Fibroblast of skin of right quadriceps (primary cell): ENCODE results near the gene TOMM5.

Experiments
- DNase-seq: peaks from one replicate; pipeline ENCODE4 v3.0.0-alpha.2; 2013

The TOMM5 gene

DNA sequence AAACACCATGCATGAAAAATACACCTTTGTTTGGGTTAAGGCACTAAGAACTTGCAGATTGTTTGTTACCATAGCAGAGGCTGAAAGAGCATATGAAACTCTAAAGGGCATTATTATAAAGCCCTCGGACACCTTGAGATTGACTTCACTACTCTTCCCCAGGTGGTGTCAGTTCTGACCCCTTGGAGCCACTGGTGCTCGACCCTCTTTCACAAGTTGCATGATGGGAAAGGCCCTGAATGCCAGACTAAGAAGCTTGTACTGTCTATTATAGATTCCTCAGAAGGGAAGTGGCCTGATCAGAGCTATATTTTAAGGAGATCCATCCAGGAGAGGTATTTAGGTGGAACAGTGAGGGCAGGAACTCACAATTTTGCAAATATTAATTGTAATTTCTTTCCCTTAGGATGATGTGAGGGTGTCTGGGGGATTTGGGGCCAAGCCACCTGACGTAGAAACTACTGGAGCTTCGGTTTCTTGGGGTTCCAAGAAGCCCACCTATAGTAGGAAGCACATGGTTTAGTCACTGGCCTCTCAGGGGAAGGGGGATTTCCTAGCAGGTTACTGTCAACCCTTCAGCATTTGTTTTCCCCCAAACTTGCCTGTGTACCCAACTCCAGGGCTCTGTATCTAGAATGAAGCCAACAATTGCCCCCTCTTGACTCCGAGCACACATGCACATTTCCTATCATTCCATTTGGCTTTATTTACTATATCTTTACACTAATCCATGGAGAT, 32.4 kb downstream of the TOMM5 start:
- no peak for DNase-seq

DNA sequence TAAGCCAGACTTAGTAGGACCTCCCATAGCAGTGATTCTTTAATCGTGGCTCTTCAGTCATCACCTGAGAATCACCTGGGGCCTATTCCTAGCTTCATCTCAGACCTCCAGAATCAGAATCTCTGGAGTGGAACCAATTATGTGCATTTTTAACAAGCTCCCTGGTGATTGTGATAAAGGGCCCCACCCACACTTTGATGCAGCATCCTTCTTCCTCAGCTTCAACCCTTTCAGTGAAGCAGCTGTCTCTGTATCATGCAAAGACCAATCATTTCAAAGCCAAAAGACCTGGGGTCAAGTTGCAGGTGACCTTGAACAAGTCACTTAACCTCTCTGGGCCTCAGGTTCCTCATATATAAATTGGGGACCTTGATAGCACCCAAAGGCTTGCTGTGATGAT, 33.3 kb downstream of the TOMM5 start:
- no peak for DNase-seq

DNA sequence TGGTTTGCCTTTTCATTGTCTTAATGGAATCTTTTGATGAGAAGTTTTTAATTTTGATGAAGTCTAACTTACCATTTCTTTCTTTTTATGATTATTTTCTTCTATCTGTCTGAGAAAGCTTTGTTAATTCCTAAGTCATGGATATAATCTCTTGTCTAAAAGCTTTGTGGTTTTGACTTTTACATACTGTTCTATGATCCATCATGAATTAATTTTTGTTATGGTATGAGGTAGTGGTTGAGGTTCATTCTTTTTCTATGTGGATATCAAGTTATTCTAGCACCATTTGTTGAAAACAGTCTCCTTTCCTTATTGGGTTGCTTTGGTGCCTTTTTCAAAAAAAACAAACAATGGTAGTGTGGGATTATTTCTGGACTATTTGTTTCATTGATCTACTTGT, 36.6 kb downstream of the TOMM5 start:
- peak; percentile 38 for DNase-seq

DNA sequence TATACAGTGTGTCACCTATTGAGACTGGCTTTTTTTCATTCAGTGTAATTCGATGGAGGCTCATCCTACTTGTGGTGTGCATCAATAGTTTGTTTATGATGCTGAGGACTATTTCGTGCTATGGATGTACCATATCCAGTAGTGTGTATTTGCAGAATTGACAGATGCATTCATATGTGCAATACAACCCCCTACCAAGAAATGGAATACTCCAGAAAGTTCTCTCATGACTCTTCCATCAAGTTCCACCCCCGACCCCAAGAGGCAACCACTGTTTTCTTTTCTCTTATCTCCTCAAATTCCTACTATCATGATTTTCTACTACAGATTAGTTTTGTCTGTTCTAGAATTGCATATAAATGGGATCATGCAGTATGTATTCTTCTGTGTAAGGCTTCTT, 38.1 kb downstream of the TOMM5 start:
- no peak for DNase-seq

DNA sequence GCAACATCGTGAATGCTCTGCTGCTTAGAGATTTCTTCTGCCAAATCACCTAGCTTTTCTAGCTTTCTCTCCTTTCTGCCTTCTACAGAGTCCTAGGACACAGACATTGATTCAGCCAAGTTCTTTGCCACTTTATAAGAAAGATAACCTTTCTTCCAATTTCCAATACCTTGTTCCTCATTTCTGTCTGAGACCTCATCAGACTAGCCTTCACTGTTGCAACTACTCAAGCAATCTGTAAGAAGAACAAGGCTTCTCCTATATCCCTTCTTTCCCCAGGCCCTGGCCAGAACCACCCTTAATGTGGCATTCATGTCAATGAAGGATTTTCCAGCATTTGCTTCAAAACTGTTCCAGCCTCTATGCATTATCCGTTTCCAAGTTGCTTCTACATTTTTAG, 40.5 kb downstream of the TOMM5 start:
- DNase-seq, result no peak

DNA sequence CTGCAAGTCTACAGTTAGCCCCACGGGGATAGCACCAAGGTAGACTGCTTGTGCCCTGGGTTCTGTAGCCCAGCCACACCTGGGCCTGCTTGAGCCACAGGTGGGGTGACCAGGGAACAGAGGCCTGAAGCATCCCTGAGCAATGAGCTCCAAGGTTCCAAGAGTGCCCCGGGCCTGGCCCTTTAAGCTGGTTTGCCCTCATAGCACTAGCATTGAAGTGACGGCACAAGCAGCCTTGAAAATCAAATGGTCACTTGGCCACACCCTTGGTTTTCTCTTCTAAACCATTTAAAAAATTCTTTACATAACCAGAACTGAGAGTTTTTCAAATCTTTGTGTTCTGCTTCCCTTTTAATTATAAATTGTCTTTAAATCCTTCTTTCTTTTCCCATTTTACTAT, 40.9 kb downstream of the TOMM5 start:
- no peak for DNase-seq

DNA sequence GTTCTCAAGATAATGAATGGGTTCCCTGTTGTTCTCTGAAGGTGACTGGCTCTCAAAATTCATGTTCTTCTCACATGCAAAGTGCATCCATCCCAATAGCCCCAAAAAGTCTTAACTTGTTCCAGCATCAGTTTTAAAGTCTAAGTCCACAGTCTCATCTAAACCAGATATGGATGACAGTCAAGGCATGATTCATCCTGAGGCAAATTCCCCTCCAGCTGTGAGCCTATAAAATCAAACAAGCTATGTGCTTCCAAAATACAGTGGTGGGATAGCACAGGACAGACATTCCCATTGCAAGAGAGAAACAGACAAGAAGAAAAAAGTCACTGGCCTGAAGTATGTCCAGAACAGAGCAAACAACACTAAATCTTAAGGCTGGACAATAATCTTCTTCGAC, 41.6 kb downstream of the TOMM5 start:
- peak; percentile 50 for DNase-seq

DNA sequence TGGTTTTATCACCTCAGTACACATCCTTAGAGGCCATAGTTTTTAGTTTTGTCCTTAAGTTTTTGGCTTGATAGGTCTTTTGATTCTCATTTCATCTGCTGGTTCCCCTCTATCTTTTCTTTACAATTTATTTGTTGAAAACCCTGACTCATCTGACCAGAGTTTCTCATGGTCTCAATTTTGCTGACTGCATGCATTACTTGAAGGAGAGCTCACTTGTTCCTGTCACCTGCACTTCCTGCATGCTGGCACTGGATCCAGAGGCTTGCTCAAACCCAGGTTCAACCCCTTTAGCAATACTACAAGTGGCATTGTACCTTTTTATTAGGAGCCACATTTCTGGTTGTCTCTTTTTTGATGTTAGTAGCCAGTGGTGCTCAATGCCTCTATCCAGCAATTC, 42.9 kb downstream of the TOMM5 start:
- DNase-seq, result no peak

DNA sequence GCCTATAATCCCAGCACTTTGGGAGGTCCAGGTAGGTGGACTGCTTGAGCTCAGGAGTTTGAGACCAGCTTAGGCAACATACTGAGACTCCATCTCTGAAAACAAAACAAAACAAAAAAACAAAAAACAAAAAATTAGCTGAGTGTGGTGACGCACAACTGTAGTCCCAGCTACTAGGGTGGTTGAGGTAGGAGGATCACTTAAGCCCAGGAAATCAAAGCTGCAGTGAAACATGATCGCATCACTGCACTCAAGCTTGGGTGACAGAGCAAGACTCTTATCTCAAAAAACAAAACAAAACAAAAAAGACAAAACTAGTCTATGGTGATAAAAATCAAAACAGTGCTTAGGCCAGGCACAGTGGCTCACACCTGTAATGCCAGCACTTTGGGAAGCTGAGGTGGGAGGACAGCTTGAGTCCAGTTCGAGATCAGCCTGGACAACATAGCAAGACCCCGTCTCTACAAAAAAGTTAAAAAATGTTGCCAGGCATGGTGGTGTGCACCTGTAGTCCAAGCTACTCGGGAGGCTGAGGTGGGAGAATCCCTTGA, 45.0 kb downstream of the TOMM5 start:
- no peak for DNase-seq

DNA sequence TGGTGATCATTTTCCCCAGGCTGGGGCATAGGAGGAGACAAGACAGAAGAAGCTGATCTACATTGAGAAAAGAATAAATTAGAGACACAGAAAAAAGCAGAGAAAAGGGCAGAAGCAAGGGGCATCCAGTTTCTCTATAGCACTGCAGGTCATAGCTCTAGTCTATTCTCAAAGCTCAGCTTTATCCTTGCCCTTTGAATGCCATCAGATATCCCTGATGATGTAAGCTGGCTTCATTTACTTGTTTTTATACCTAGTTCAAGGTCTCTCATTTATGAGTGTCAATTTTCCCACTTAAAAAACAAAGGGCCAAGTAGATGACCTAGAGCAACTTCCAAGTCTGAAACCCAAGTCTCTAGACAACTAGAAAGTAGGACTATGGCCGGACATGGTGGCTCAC, 48.9 kb downstream of the TOMM5 start:
- DNase-seq, result no peak

DNA sequence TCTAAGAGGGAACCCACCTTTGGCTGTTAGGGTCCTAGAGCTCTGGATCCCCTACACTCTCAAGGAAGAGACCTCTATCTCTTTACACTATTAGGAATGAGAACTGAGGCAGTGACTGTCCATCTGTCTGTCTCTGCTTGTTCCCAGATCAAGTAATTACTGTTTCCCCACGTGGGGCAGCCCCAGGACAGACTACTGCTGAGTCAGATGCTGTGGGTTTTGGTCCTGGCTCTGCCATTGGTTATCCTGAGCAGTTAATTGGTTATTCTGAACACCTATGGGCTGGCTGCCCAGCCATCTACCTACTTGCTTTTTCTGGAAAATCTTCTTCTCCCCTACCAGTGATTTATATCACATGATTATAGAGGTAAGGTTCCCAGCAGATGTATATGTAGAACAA, 49.5 kb downstream of the TOMM5 start:
- no peak for DNase-seq

DNA sequence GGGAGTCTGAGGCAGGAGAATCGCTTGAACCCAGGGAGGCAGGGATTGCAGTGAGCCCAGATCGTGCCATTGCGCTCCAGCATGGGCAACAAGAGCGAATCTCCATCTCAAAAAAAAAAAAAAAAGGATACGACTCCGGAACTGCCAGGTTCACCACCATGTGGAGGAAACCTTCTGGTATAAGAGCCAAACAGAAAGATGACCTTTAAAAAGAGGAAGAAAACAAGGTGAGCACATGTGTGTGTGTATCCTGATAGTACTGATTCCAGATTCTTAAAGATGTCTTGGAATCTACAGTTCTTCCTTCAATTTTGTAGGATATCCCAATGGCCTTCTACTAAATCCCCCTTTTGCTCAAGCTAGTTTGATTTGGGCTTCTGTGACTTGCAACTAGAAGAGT, 49.9 kb downstream of the TOMM5 start:
- DNase-seq, result no peak

DNA sequence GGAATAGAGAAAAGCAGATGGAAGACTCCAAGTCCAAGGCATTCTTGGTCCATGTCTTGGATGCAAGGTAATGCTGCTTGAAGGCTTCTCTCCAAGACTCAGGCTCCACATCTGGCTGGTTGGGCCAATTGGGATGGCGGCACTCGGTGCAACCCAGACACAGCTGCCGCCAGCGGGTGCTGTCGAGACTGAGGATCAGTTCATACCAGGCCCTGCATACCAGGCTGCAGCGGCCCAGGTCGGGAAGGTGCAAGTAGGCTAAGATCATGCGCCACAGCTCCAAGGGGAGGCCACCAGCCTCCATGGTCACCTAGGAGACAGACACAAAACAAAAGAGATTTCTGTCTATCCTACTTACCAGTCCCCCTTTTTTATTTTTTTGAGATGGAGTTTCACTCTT, 50.9 kb downstream of the TOMM5 start:
- no peak for DNase-seq

DNA sequence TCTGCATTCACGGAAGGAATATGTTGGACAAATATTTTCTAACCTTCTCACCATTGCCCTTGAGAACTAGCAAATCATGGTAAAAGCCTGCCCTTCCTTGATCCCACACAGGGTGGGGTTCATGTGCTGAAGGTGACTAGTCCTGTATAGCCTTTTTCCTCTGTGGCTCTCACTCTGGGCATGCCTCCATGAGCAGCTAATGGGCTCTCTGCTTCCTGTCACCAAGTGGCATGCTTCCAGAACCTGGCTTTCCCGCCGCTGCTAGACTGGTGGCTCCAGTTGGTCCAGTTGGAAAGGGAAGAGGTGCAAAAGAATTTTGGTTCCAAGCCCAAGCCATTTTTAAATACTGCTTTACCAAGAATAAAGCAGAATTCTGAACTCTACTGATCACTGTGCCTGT, 51.8 kb downstream of the TOMM5 start:
- no peak for DNase-seq

DNA sequence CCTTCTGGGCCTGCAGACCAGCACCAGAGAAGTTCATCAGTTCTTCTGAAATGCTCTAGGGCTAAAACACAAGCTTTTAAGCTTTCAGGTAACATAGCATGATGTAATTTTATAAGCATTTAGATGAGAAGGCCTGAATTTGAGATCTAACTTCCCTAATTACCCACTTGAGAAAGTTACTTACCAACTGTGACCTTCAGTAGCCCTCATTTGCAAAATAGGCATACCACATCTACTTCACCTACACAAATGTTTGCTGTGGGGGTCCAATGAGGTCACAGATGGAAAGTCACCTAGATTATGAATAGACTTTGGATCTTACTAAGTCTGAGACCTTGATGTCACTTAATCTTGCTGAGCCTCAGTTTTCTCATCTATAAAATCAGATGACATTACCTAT, 52.8 kb downstream of the TOMM5 start:
- no peak for DNase-seq
